ENCODE results near the gene ETS2.
"Not testable (repeated sequence)": the region's sequence is repeated elsewhere in the genome, so short reads cannot be mapped to it uniquely, and the experiment has no call there.

The ETS2 gene

GRCh38 chr21:38819051-38819718, 13.5 kb downstream of the ETS2 start:
- no peak for DNase-seq

GRCh38 chr21:38819719-38820159, 14.0 kb downstream of the ETS2 start:
- DNase-seq, result no peak

- DNase-seq, result no peak
Observed at GRCh38 chr21:38820471-38821239, 14.9 kb downstream of the ETS2 start.

- DNase-seq, result no peak
Observed at GRCh38 chr21:38821248-38821647, 15.5 kb downstream of the ETS2 start.

GRCh38 chr21:38821959-38822682, 16.4 kb downstream of the ETS2 start:
- no peak for DNase-seq

- no peak for DNase-seq
Observed at GRCh38 chr21:38822778-38823238, 17.1 kb downstream of the ETS2 start.

GRCh38 chr21:38823737-38824123, 18.0 kb downstream of the ETS2 start:
- DNase-seq, result no peak

GRCh38 chr21:38824124-38824822, 18.5 kb downstream of the ETS2 start:
- DNase-seq, result no peak

- DNase-seq, result no peak
Observed at GRCh38 chr21:38825269-38825668, 19.5 kb downstream of the ETS2 start.

- no peak for DNase-seq
Observed at GRCh38 chr21:38825921-38826320, 20.2 kb downstream of the ETS2 start.

GRCh38 chr21:38828111-38828510, 22.4 kb downstream of the ETS2 start:
- not testable (repeated sequence) for DNase-seq

- DNase-seq, result no peak
Observed at GRCh38 chr21:38830671-38831525, 25.2 kb downstream of the ETS2 start.

GRCh38 chr21:38831526-38832467, 26.1 kb downstream of the ETS2 start:
- no peak for DNase-seq

GRCh38 chr21:38832664-38833063, 26.9 kb downstream of the ETS2 start:
- no peak for DNase-seq

GRCh38 chr21:38833117-38833516, 27.4 kb downstream of the ETS2 start:
- DNase-seq, result no peak

- no peak for DNase-seq
Observed at GRCh38 chr21:38834725-38835124, 29.0 kb downstream of the ETS2 start.

- no peak for DNase-seq
Observed at GRCh38 chr21:38837806-38838461, 32.2 kb downstream of the ETS2 start.

- DNase-seq, result no peak
Observed at GRCh38 chr21:38838598-38839327, 33.0 kb downstream of the ETS2 start.

Data from NCI-H446 (cell line).